Upper lobe of right lung (tissue), 1 donor: Measurements from ENCODE around the gene TNRC6B. TPM values are rescaled to one million over a fixed set of nuclear protein-coding genes. Genes with fewer than 3 reads are reported as not detected.

ENCODE experiments used
- ATAC-seq: fragments of 200-7000 bp; cut with Tn5 transposase; one replicate; pipeline ENCODE4 v1.9.1; 2020; ENCODE audit warnings: mild to moderate bottlenecking, moderate library complexity
- DNase-seq: peaks from one replicate; pipeline ENCODE4 v3.0.0-alpha.2; 2020
- H3K27ac ChIP-seq: fragments of 200-600 bp; one replicate; pipeline ENCODE4 v1.8.0; 2022
- H3K27me3 ChIP-seq: fragments of 200-600 bp; one replicate; pipeline ENCODE4 v1.8.0; 2022; ENCODE audit warnings: mild to moderate bottlenecking
- H3K36me3 ChIP-seq: fragments of 200-600 bp; one replicate; pipeline ENCODE4 v1.8.0; 2022
- H3K4me1 ChIP-seq: fragments of 200-600 bp; one replicate; pipeline ENCODE4 v1.8.0; 2022
- H3K4me3 ChIP-seq: fragments of 200-600 bp; one replicate; pipeline ENCODE4 v1.8.0; 2022; ENCODE audit warnings: mild to moderate bottlenecking
- H3K9me3 ChIP-seq: fragments of 200-600 bp; one replicate; pipeline ENCODE4 v1.8.0; 2022
- CTCF ChIP-seq: fragments of 200-600 bp; IDR thresholded peaks from one replicate; pipeline ENCODE4 v1.8.0; 2022; ENCODE audit warnings: antibody characterized with exemption
- intact Hi-C: fragments of 100-400 bp; cut with DNase I; formaldehyde crosslinking; loops from one replicate; pipeline ENCODE4 v1.11.0; 2022
- total RNA-seq: library from RNA; stranded (reverse); fragmentation: NEBNext Ultra II Directional; extraction: Animal tissue kit (Norgen Biotek cat#: 25700); gene quantifications from one replicate; pipeline ENCODE4 v1.2.1, GENCODE V29; 2021
- donor health status: DM: no; HTN: yes; CAD: no; lungs with severe emphysema.

Gene TNRC6B
- total RNA-seq, 1 donor from 2014 or later = 46.4 TPM

- no peak for TF ChIP-seq CTCF
- H3K4me1 ChIP-seq = no peaks in the 10 kb centered on the region
- DNase-seq (no peak), ATAC-seq (no peak)
- intact Hi-C loops = no loop called here
- H3K27me3 ChIP-seq = no peaks in the 10 kb centered on the region
- no peaks in the 10 kb centered on the region for H3K9me3 ChIP-seq
- H3K36me3 ChIP-seq = peaks cover 100% of the 10 kb centered on the region
- H3K4me3 ChIP-seq = no peak overlapping the region
- no peak overlapping the region for H3K27ac ChIP-seq
Observed at GRCh38 chr22:40363059-40363458, 185.3 kb downstream of the TNRC6B start.

GRCh38 chr22:40364431-40364830 lies 186.7 kb downstream of the TNRC6B start:
- intact Hi-C loops = no loop called here
- Histone ChIP-seq H3K4me3 (no peak overlapping the region), H3K27me3 (no peaks in the 10 kb centered on the region), H3K27ac (no peak overlapping the region), H3K36me3 (peaks cover 89% of the 10 kb centered on the region), H3K4me1 (no peaks in the 10 kb centered on the region), H3K9me3 (no peaks in the 10 kb centered on the region)
- ATAC-seq (no peak), DNase-seq (no peak)
- no peak for TF ChIP-seq CTCF

- DNase-seq = no peak
- Histone ChIP-seq H3K4me3 (no peak overlapping the region), H3K27ac (no peak overlapping the region), H3K9me3 (no peaks in the 10 kb centered on the region), H3K27me3 (no peaks in the 10 kb centered on the region), H3K36me3 (peaks cover 72% of the 10 kb centered on the region), H3K4me1 (no peaks in the 10 kb centered on the region)
- no peak for ATAC-seq
- no peak for TF ChIP-seq CTCF
- intact Hi-C loops = no loop called here
Observed at GRCh38 chr22:40366068-40366467, 188.3 kb downstream of the TNRC6B start.

- ATAC-seq = no peak
- no peak for TF ChIP-seq CTCF
- no peak for DNase-seq
- Histone ChIP-seq H3K27ac (no peak overlapping the region), H3K27me3 (no peaks in the 10 kb centered on the region), H3K4me3 (no peak overlapping the region), H3K36me3 (peaks cover 60% of the 10 kb centered on the region), H3K9me3 (no peaks in the 10 kb centered on the region), H3K4me1 (no peaks in the 10 kb centered on the region)
- intact Hi-C loops = no loop called here
Observed at GRCh38 chr22:40367342-40367741, 189.6 kb downstream of the TNRC6B start.

GRCh38 chr22:40368016-40368415 lies 190.3 kb downstream of the TNRC6B start:
- H3K4me3 ChIP-seq = no peak overlapping the region
- peaks cover 55% of the 10 kb centered on the region for H3K36me3 ChIP-seq
- DNase-seq (no peak), ATAC-seq (no peak)
- H3K27me3 ChIP-seq = no peaks in the 10 kb centered on the region
- H3K4me1 ChIP-seq = no peaks in the 10 kb centered on the region
- TF ChIP-seq CTCF = no peak
- intact Hi-C loops = no loop called here
- H3K27ac ChIP-seq = no peak overlapping the region
- no peaks in the 10 kb centered on the region for H3K9me3 ChIP-seq

GRCh38 chr22:40368836-40369235 lies 191.1 kb downstream of the TNRC6B start:
- no peaks in the 10 kb centered on the region for H3K9me3 ChIP-seq
- DNase-seq = no peak
- no peaks in the 10 kb centered on the region for H3K4me1 ChIP-seq
- H3K27ac ChIP-seq = no peak overlapping the region
- no peaks in the 10 kb centered on the region for H3K27me3 ChIP-seq
- TF ChIP-seq CTCF = no peak
- H3K36me3 ChIP-seq = peaks cover 51% of the 10 kb centered on the region
- no peak for ATAC-seq
- H3K4me3 ChIP-seq = no peak overlapping the region
- intact Hi-C loops = no loop called here
